GM03348 (cell line): ENCODE measurements around the gene LUZP4.
"Not testable (repeated sequence)": the region's sequence is repeated elsewhere in the genome, so short reads cannot be mapped to it uniquely, and the experiment has no call there.

Experiments
- DNase-seq: peaks from one replicate; pipeline ENCODE4 v3.0.0; 2012; ENCODE audit warnings: low spot score

LUZP4 gene, protein sequence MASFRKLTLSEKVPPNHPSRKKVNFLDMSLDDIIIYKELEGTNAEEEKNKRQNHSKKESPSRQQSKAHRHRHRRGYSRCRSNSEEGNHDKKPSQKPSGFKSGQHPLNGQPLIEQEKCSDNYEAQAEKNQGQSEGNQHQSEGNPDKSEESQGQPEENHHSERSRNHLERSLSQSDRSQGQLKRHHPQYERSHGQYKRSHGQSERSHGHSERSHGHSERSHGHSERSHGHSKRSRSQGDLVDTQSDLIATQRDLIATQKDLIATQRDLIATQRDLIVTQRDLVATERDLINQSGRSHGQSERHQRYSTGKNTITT

DNA sequence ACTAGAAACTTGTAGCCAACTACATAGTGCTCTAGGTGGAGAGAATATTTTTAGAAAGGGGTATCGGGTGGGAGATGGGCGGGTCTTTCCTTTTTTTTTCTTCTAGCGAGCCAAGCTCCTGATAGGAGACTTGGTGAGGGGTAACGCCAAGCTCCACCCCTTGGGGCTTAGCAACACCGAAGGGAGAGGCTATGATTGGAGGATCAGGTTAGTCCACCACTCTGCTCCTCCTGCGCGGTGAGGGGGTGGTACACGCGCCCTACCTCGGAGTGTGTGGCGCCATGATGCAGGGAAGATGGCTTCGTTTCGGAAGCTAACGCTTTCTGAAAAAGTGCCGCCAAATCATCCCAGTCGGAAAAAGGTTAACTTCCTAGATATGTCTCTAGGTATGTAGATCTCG lies at the start of gene LUZP4:
Gene LUZP4, plus strand, starts transcription at position 251 of the 400 bp plus-strand sequence. Its CDS starts 45 bp downstream, at position 296.
- no peak for DNase-seq

DNA sequence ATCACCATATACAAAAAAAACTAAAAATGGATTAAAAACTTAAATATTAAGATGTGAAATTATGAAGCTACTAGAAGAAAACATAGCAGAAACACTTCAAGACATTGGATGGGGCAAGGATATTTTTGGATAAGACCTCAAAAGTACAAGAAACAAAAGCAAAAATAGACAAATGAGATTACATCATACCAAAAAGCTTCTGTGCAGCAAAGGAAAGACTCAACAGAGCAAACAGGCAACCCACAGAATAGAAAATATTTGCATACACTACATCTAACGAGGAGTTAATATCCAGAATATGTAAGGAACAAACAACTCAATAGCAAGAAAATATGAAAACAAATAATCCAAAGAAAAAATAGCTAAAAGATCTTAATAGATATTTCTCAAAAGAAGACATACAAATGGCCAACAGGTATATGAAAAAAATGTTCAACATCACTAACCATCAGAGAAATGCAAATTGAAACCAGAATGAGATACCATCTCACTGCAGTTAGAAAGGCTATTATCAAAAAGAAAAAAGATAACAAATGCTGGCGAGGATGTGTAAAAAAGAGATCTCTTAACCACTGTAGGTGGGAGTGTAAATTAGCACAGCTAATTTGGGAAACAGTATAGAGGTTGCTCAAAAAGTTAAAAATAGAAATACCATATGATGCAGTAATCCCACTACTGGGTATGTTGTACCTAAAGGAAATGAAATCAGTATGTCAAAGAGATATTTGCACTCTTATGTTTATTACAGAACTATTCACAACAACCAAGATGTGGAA lies 37.9 kb upstream of the LUZP4 start:
- no peak for DNase-seq

DNA sequence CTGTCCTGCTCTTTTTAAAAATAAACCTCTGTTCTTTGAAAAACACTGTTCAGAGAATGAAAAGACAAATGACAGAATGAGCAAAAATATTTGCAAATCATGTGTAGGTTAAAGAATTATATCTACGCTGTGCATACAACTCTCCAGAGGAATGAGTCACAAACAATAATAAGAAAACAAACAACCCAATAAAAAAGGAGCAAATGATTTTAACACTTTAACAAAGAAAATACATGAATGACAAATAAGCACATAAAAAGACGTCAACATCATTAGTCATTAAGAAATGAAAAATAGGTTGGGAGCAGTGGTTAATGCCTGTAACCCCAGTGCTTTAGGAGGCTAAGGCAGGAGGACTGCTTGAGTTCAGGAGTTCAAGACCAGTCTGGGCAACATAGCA lies 34.5 kb upstream of the LUZP4 start:
- DNase-seq = no peak

DNA sequence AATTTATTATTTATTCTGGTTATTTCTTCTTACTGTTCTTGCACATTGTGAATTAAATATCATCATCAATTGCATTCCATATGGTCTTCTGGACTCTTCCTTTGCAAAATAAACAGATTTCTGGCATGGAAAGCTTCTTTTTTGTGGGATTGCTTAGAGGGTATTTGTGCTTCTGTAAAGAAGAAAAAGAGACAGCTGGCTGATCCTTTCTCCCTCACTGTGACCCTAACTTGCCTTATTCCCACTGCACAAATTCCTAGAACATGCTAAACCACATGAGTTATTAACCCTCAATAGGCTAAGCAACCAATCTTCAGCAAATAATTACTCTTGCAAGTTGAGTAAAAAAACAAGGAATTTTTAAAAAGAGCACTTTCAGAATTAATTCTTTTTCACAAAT lies 31.8 kb upstream of the LUZP4 start:
- DNase-seq = no peak

DNA sequence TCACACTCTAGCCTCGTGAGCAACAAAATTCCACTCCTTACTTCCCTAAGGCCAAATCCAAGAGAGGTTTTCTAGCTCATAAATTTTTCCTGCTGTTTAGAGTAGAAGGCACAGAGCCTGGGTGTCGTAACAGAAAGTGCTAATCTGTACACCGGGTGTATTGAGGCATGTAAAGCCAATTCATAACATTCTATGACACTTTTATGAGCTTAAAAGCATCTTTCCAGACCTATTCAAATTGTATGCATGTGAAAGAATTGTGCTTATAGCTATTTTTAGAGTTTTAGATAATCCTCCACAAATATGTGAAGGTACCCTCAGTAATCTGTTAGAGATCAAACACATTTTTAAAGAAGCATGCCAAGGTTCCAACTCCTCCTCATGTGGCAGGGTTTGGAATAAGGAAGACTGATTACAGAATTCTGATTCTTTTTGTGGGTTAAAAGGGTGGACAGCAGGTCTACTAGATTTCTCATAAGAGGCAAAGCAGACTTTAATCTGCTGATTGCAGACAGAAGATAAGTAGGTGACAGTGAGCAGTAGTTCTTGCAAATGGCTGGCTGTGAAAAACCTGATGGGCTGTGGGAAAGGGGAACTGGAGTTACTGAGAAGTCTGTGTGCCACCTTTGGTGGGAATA lies 30.2 kb upstream of the LUZP4 start:
- no peak for DNase-seq

DNA sequence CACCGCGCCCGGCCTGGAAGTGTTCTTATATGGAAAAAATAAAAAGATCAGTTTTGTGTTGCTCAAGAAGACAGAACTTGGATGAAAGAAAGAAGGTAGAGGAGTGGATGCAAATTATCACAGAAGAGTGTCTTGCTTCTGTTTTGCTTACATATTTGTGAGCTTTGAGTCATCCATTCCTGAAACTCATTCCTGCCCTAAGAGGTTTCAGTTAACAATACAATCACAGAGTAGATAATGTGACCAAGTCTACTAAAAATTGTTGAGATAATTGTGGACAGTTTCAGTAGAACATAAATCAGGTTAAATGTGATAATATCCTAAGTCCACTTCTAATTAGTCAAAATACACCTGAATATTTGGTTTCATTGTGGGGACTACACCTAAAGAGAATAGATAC lies 29.2 kb upstream of the LUZP4 start:
- peak; percentile 14 for DNase-seq

DNA sequence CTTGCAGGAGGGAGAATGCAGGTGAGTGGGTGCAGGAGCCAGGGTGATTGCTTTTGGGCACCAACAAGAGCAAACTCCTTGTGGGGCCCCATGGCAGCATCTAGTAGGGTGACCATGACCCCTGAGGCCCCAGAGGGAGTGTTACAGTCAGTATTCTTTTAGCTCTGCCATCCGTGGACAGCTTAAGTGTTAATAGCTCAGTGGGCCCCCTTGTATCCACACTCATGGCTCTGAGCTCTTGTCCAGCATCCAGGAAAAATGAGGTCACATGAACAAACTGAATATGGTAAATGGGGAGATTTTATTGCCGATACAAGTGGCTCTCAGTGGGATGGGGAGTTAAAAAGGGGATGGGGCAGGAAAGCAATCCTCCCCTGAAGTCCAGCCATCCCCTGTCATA lies 28.4 kb upstream of the LUZP4 start:
- DNase-seq = no peak

DNA sequence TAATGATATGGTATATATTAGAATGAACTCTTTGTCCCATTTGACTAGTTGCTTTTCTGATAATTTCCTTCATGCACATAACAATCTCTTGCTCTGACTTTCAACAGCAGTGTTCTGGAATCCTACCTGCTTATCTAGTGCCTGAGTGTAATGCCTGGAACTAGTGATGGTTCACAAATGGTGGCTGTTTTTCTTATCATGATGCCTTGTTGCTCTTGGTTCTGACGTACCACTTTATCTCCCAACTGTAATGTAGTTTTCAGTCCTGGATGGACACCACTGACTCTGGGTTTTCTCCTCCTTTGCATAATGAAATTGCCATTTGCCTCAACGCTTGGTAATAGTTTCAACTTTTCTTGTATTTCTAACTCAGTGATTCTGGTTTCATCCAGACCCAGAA lies 25.5 kb upstream of the LUZP4 start:
- DNase-seq = no peak

DNA sequence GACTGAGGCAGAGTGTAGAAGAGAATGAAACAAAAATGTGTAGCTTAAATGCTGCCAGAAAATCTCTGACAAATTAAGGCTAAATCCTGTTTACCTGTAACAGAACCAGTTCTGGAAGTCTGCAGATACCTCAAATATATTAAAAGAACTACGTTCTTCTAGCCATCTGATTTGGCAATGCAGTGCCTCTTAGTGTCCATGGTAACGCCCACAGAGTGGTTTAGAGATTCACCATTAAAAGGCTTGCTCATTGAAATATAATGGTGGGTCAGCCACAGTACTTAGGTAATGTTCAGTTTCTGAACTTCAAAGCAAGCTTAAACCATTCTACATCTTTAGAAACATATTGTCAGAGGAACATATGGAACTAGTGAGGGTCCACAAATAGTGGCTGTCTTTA lies 23.2 kb upstream of the LUZP4 start:
- DNase-seq = no peak

DNA sequence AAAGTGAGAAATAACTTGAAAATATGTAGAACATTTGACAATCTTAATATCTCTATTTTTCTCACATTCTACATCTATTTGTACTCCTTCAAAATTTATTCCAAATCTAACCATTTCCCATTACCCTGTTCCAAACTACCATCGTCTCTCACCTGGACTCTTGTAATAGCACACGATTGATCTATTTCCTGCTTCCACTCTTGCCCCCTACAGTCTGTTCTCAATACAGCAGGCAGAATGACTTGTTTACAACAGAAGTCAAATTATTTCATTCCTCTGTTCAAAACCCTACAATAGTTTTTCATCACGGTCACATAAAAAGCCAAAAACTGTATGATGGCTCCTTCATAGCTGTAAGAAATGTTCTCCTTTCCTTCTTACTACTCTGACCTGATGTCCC lies 21.1 kb upstream of the LUZP4 start:
- no peak for DNase-seq

DNA sequence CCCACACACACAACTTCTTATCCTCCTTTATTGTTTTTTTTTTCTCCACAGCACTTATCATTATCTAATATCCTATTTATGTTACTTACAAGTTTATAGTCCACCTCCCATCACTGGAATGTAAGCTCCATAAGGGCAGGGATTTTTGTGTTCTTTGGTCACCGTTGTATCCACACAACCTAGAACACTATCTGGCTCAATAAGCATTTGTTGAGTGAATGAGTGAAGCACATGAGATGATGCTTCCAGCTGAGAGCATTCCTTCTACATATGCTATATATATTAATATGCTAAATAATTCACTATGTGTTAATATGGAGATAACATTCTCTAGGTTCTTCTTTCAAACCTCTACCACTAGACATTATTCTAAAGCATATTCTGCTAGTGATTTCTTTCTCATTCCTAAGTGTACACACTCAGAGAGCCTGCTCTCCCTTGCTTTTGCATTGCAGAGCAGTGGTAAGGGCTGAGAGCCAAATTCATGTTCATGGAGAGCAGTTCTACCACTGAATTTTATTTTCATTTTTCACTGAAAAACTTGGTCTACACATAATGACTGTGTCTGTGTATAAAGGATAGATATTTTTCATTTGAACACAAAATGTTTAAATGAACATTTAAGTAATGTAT lies 20.3 kb upstream of the LUZP4 start:
- DNase-seq = no peak

DNA sequence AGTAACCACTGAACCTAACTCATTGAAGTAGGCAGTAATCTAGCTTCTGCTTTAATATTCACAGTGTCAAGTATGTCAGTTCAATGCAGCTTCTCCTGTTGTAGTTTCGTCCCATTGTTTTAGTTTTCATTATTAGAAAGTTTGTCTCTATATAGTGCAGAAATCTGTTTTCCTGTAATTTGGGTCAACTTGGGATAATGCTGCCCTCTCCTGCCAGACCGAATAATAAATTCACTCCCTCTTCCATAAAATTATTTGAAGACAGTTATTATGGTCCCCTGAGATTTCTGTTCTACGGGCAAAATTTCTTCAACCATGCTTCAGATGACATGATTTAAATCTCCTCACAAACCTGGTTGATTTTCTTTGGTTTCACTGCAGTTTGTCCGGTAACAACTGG lies 4.6 kb upstream of the LUZP4 start:
- DNase-seq = peak; percentile 5

DNA sequence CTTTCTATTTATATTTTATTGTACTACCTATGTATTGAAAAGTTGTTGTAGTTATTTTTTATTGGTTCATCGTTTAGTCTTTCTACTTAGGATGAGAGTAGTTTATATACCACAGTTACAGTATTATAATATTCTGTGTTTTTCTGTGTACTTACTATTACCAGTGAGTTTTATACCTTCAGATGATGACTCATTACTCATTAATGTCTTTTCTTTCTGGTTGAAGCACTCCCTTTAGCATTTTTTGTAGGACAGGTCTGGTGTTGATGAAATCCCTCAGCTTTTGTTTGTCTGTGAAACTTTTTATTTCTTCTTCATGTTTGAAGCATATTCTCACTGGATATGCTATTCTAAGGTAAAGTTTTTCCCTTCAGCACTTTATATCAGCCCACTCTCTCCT lies 7.7 kb downstream of the LUZP4 start:
- no peak for DNase-seq

DNA sequence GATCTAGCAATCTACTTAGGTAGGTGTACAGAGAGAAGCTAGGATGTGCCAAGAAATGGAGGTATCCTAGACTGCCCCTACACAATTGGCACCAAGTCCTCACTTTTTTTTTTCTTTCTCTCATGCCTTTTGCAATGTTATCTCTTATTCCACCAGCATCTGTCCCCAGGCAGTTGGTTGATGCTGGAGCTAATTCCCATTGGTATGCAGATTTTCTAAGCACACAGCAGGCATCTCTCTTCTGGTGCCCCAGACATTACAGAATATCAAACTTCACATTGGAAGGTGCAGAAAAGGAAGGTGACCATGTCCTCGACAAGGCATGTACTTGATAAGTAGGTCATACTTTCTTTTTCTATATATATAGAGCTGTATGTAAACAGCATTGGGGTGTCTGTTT lies 21.6 kb downstream of the LUZP4 start:
- DNase-seq = no peak

DNA sequence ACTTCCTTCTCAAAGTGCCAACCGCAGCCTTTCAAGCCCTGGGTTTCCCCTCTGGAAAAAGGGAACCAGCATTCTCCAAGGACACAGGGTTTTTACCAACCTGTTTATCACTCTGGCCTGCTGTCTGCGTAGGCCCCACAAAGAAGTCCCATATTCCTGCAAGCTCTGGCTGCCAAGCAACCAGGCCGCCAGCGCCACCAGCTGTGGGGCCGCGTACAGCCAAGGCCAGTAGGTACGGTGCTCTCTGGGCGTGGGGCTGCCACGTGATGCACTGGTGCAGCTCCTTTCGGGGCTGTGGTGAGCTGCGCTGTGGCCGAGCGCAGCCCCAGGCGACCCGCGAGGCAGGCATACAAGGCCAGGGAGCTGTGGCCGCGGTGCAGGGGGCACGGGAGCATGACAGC lies 22.1 kb downstream of the LUZP4 start:
- no peak for DNase-seq

DNA sequence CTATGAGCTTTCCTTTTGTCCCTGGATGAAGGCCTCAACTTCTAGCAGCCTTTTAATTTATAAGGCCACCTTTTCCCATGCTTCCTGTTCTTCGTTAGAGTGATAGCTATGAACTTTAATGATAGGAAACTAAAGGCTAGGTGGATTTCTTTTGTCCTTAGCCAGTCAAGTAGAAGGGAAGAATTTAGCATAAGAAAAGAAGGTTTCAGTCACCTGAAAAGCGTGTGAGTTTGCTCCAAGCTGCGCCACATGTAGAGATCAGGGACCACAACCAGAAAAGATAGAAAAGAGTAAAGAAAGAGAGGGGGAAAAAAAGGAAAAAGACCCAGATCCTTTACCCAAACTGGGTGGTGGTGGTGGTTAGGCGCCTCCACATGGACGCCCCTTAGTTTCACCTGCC lies 28.6 kb downstream of the LUZP4 start:
- DNase-seq = no peak

DNA sequence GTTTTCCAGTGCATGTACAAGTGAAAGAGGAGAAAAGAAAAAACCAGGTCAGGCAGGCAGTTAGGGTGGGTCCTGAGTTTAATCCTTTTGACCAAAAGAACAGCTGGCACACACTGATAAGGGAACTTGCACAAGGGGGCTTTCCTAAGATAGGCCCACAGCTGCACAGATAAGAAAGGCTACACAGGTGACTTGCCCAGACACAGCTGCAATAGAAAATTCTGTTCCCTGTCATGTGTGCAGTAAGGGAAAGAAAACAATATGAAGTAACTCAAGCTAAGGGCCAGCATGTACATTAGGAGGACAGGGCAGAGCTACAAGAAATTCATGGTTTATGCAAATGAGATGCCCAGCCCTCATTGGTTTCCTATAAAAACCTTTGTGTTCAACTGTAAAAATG lies 32.9 kb downstream of the LUZP4 start:
- no peak for DNase-seq

DNA sequence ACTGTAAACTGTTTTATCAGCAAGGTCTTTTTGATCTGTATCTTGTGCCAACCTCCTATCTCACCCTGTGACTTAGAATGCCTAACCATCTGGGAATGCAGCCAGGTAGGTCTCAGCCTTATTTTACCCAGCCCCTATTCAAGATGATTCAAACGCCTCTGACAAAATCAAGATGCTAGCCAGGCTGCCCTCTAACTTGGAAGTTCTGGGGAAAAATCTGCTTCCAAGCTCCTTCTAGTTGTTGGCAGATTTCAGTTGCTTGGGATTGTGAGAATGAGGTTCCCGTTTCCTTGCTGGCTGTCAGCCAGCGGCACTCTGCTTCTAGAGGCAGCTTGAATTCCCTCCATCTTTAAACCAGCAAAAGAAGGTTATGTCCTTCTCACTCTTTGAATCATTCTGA lies 34.7 kb downstream of the LUZP4 start:
- DNase-seq = peak; percentile 7

DNA sequence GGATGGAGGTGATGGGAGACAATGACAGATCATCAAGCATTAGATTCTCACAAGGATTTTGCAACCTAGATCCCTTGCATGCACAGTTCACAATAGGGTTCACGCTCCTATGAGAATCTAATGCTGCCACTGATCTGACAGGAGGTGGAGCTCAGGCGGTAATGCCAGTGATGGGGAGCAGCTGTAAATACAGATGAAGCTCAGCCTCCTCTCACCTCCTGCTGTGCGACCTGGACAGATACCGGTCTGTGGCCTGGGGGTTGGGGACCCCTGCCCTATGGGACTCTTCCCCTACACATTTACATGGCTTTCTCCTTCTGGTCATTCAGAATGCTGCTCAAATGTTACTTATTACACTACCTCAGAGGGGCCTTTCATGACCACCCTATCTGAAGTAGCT lies 39.8 kb downstream of the LUZP4 start:
- DNase-seq = not testable (repeated sequence)

DNA sequence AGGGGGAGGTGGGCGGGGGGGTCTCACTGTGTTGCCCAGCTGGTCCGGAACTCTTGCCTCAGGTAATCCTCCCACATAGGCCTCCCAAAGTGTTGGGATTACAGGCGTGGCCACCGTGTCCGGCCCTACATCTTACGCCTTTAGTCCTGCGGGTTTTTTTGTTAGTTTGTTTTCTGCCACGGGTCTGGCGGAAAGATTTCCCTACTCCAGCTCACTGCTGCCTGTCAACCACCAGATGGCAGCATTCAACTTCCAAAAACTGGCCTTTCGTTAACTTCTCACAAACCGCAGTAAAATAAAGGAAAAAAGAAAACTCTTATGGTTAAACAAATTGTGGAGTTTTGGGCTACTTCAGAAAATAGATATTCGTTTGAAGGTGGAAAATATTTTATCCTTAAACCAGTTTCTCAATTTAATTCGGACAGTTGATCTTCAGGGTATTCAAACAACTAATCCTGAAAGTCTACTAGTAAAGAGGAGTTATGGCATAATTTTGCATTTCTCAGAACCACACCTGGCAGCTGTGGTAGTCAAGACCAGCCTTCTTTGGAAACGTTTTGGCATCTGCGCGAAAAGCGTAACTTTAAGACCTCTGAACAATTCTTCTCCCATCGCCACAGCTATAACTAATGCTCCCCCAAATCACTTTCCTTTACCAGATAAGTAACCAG lies 41.1 kb downstream of the LUZP4 start:
- peak; percentile 59 for DNase-seq

DNA sequence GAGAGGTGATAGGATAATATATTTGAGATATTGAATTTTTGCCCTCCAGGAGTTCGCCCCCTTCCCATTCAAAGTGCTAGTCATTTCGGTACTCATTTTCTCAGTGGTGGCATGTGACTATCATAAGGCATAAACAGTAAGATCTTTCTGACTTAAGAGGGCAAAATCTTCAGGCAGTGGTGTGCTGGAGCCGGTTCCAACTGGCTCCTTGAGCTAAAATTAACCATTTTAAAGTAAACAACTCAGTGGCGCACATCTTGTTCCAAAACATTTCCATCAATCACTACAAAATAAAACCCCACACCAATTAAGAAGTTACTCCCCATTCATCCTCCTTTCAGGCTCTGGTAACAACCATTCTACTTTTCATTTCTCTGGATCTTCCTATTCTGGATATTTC lies 43.3 kb downstream of the LUZP4 start:
- DNase-seq = no peak

DNA sequence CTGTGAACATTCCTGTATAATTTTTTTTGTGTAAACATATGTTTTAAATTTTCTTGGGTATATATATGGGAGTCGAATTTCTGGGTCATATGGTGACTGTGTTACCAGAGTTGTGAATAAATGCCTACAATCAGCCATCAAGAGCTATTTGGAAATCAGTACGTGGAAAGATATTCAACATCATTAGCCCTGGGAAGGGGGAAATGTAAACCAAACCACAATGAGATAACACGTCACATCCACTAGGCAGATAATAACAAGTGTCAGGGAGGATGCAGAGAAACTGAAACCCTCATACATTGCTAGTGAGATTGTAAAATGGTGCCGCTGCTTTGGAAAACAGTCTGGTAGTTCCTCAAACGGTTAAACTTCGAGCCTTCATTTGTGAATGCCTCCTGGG lies 43.9 kb downstream of the LUZP4 start:
- DNase-seq = no peak
